B cell (primary cell): Measurements from ENCODE around the gene THEMIS2. TPM values are rescaled to one million over a fixed set of nuclear protein-coding genes. Genes with fewer than 3 reads are reported as not detected.

Experiments used
- ATAC-seq: fragments of 200-7000 bp; cut with Tn5 transposase; one replicate; pipeline ENCODE4 v1.10.0; 2021; ENCODE audit warnings: low read depth, mild to moderate bottlenecking, moderate number of reproducible peaks, moderate library complexity
- CTCF ChIA-PET: fragments of 350-600 bp; sonication (Branson Sonifier 250); formaldehyde crosslinking; loops from one replicate; lab custom pipeline; 2021; ENCODE audit warnings: antibody characterized with exemption, inconsistent platforms; lab: Charles Lee
- POLR2A ChIA-PET: fragments of 350-600 bp; sonication (Branson Sonifier 250); formaldehyde crosslinking; loops from one replicate; lab custom pipeline; 2021; ENCODE audit warnings: antibody characterized with exemption; lab: Charles Lee
- DNase-seq: peaks from one replicate; pipeline ENCODE4 v3.0.0; 2013
- H2AFZ ChIP-seq: 2 replicates; pipeline ENCODE4 v1.6.1; 2012; ENCODE audit warnings: mild to moderate bottlenecking, low read depth, low read length; ENCODE audit not compliant: insufficient read depth, poor library complexity, severe bottlenecking
- H3K27ac ChIP-seq, 2 donors: 1 replicate in 1 of 2; 2 replicates in 1 of 2; pipeline ENCODE4 v1.5.1; 2012 to 2013; ENCODE audit warnings: low read length in 2 of 2, mild to moderate bottlenecking in 2 of 2, moderate library complexity in 1 of 2
- H3K27me3 ChIP-seq, 4 experiments: fragments of 200-600 bp in 1 of 4; sonication (generic) in 1 of 4; replicated peaks in 1 of 4; 1 replicate in 2 of 4; 2 replicates in 2 of 4; pipeline versions ENCODE4 v1.6.1 to v1.7.0; 2013 to 2016; ENCODE audit warnings: low read length in 3 of 4, mild to moderate bottlenecking in 2 of 4, mixed read lengths in 1 of 4, moderate library complexity in 1 of 4; ENCODE audit not compliant: insufficient read depth in 4 of 4, control insufficient read depth in 3 of 4; ENCODE audit errors: control extremely low read depth in 1 of 4
- H3K36me3 ChIP-seq, 2 experiments: replicated peaks in 1 of 2; 1 replicate in 1 of 2; 2 replicates in 1 of 2; pipeline versions ENCODE4 v1.6.1 to v1.7.1; 2013; ENCODE audit warnings: low read length in 1 of 2; ENCODE audit not compliant: insufficient read depth in 2 of 2, control insufficient read depth in 1 of 2; ENCODE audit errors: control extremely low read depth in 1 of 2, extremely low read depth in 1 of 2
- H3K4me1 ChIP-seq, 2 donors: fragments of 200-600 bp in 1 of 2; sonication (generic) in 1 of 2; 1 replicate in 1 of 2; 2 replicates in 1 of 2; pipeline versions ENCODE4 v1.5.1 to v1.6.1; 2013 to 2017; ENCODE audit warnings: low read length in 2 of 2; ENCODE audit not compliant: control insufficient read depth in 2 of 2, insufficient read depth in 2 of 2
- H3K4me2 ChIP-seq: replicated peaks from 2 replicates; pipeline ENCODE3; 2012; ENCODE audit warnings: mild to moderate bottlenecking, low read depth, low read length; ENCODE audit not compliant: poor library complexity, severe bottlenecking
- H3K4me3 ChIP-seq, 5 experiments: fragments of 200-600 bp in 1 of 5; sonication (generic) in 1 of 5; 1 replicate in 3 of 5; 2 replicates in 2 of 5; pipeline versions ENCODE4 v1.5.1 to v1.7.0; 2011 to 2016; ENCODE audit warnings: low read length in 4 of 5, mild to moderate bottlenecking in 4 of 5, low read depth in 2 of 5, control low read depth in 1 of 5, moderate library complexity in 1 of 5; ENCODE audit not compliant: insufficient read depth in 1 of 5; ENCODE audit errors: control extremely low read depth in 1 of 5, extremely low read depth in 1 of 5
- H3K79me2 ChIP-seq: fragments of 200-600 bp; sonication (generic); one replicate; pipeline ENCODE4 v1.6.0; 2016; ENCODE audit warnings: low read length; ENCODE audit not compliant: control insufficient read depth, insufficient read depth
- H3K9ac ChIP-seq: fragments of 200-600 bp; sonication (generic); 2 replicates; pipeline ENCODE4 v1.6.1; 2017; ENCODE audit warnings: mild to moderate bottlenecking, low read length, moderate library complexity
- H3K9me3 ChIP-seq, 3 donors: one replicate each; pipeline versions ENCODE4 v1.6.1 to v1.7.1; 2013; ENCODE audit warnings: low read length in 2 of 3; ENCODE audit not compliant: control insufficient read depth in 2 of 3, insufficient read depth in 1 of 3; ENCODE audit errors: control extremely low read depth in 1 of 3
- H4K20me1 ChIP-seq: 2 replicates; pipeline ENCODE4 v1.6.0; 2012; ENCODE audit warnings: mild to moderate bottlenecking, low read length; ENCODE audit not compliant: insufficient read depth, control insufficient read depth, poor library complexity, severe bottlenecking
- H3K27ac Mint-ChIP-seq: one replicate; pipeline ENCODE4 v1.8.0; 2021; ENCODE audit warnings: mixed read lengths
- H3K27me3 Mint-ChIP-seq: one replicate; pipeline ENCODE4 v1.8.0; 2021; ENCODE audit warnings: mixed read lengths
- H3K4me1 Mint-ChIP-seq: one replicate; pipeline ENCODE4 v1.8.0; 2021; ENCODE audit warnings: mixed read lengths
- H3K4me3 Mint-ChIP-seq: one replicate; pipeline ENCODE4 v1.8.0; 2021; ENCODE audit warnings: mixed read lengths
- H3K9me3 Mint-ChIP-seq: one replicate; pipeline ENCODE4 v1.8.0; 2022; ENCODE audit warnings: mixed read lengths; ENCODE audit not compliant: insufficient read depth
- CTCF ChIP-seq: fragments of 200-600 bp; IDR thresholded peaks from one replicate; pipeline ENCODE4 v1.8.0; 2022; ENCODE audit warnings: antibody characterized with exemption, mild to moderate bottlenecking
- EZH2 ChIP-seq: IDR thresholded peaks from 2 replicates; pipeline ENCODE4 v1.6.1; 2012; ENCODE audit warnings: borderline replicate concordance, low read depth, mild to moderate bottlenecking, moderate library complexity, low read length; ENCODE audit not compliant: insufficient read depth, poor library complexity, severe bottlenecking
- WGBS: methylation state at CpG from one replicate; pipeline ENCODE4 v1.1.5; 2013; ENCODE audit warnings: missing lambda C conversion rate; ENCODE audit not compliant: insufficient coverage; 5-methylcytosine and 5-hydroxymethylcytosine counted together
- intact Hi-C: fragments of 100-400 bp; cut with micrococcal nuclease; formaldehyde crosslinking; loops from one replicate; pipeline ENCODE4 v1.10.0; 2022
- polyA minus RNA-seq: library from RNA; depleted of rRNA, polyadenylated mRNA; stranded (reverse); fragments of >200 nt; gene quantifications from 2 replicates; pipeline ENCODE4 v1.2.3, GENCODE V29; 2012
- polyA plus RNA-seq: library from polyadenylated mRNA; depleted of rRNA; stranded (reverse); fragments of >200 nt; gene quantifications from 2 replicates; pipeline ENCODE4 v1.2.3, GENCODE V29; 2012
- total RNA-seq, 2 donors: library from RNA; stranded (reverse); fragments of 120-200 nt in 1 of 2; gene quantifications; 1 replicate in 1 of 2; 2 replicates in 1 of 2; pipeline versions ENCODE4 v1.2.3 to v1.2.4, GENCODE V29; 2013 to 2022

The THEMIS2 gene
- total RNA-seq, result 221 and 230 TPM in 2 replicates
- 47.5 TPM for total RNA-seq (2013)
- polyA plus RNA-seq, result 32.2 and 72.0 TPM in 2 replicates
- 48.2 and 80.6 TPM in 2 replicates for polyA minus RNA-seq

GRCh38 chr1:27872059-27872801, at the start of gene THEMIS2:
Gene THEMIS2 (plus strand): TSS chr1:27872544. CDS start chr1:27872572, 28 bp downstream.
- H3K4me1 Mint-ChIP-seq, result peaks cover 43% of the 10 kb centered on the region
- H4K20me1 ChIP-seq, result no peaks in the 10 kb centered on the region
- intact Hi-C loops, result loop anchor here (1.0 kb wide), 2 partner anchors 9 to 14 kb away; no protein-coding TSS in a partner anchor
- peak; percentile 78 for DNase-seq
- H3K9me3 Mint-ChIP-seq, result no peaks in the 10 kb centered on the region
- CTCF ChIA-PET, result no interaction called here
- H3K4me3 ChIP-seq, result peak within 1 kb of the TSS; percentile 77 to 96 (median 81)
- peak within 1 kb of the TSS; percentile 92 for H2AFZ ChIP-seq
- POLR2A ChIA-PET, result interaction anchor here (3.6 kb wide), 1 partner anchor 18 kb away, joined by 22 read pairs; no protein-coding TSS in a partner anchor
- H3K27ac ChIP-seq, result peak within 1 kb of the TSS; percentile 48 to 72
- ATAC-seq, result peak; percentile 73
- peaks cover 16% of the 10 kb centered on the region for H3K79me2 ChIP-seq
- peaks cover 48 to 72% of the 10 kb centered on the region in 2 donors for H3K4me1 ChIP-seq
- H3K27ac Mint-ChIP-seq, result peak within 1 kb of the TSS; percentile 81
- peaks cover 0 to 11% of the 10 kb centered on the region in 2 experiments for H3K36me3 ChIP-seq
- no peaks in the 10 kb centered on the region for H3K9me3 ChIP-seq
- H3K27me3 ChIP-seq, result no peaks in the 10 kb centered on the region
- peak within 1 kb of the TSS; percentile 92 for H3K4me3 Mint-ChIP-seq
- H3K27me3 Mint-ChIP-seq, result no peaks in the 10 kb centered on the region
- H3K9ac ChIP-seq, result peak within 1 kb of the TSS; percentile 89
- WGBS, result 7% methylated on average over 50 of the region's 53 CpGs
- peak within 1 kb of the TSS; percentile 95 for H3K4me2 ChIP-seq
- TF ChIP-seq EZH2 (no peak), CTCF (no peak)

GRCh38 chr1:27823784-27824183, 48.6 kb upstream of the THEMIS2 start:
- POLR2A ChIA-PET, result no interaction called here
- CTCF ChIA-PET, result no interaction called here
- H3K27ac Mint-ChIP-seq, result no peak overlapping the region
- H3K4me1 Mint-ChIP-seq, result no peaks in the 10 kb centered on the region
- WGBS, result 100% methylated on average over 1 of the region's 4 CpGs
- Histone ChIP-seq H3K4me1 (no peaks in the 10 kb centered on the region), H3K9me3 (no peaks in the 10 kb centered on the region), H3K36me3 (peaks cover 10 to 20% of the 10 kb centered on the region in 2 experiments), H3K79me2 (no peaks in the 10 kb centered on the region), H4K20me1 (no peaks in the 10 kb centered on the region), H3K27ac (no peak overlapping the region), H3K27me3 (no peaks in the 10 kb centered on the region), H3K4me2 (no peak overlapping the region), H3K9ac (no peak overlapping the region), H3K4me3 (no peak overlapping the region), H2AFZ (no peak overlapping the region)
- intact Hi-C loops, result no loop called here
- H3K9me3 Mint-ChIP-seq, result no peaks in the 10 kb centered on the region
- TF ChIP-seq EZH2, result no peak
- no peak for TF ChIP-seq CTCF
- ATAC-seq (no peak), DNase-seq (no peak)
- no peak overlapping the region for H3K4me3 Mint-ChIP-seq
- H3K27me3 Mint-ChIP-seq, result no peaks in the 10 kb centered on the region
